K562 (cell line): ENCODE results near the gene AGFG1. TPM values are rescaled to one million over a fixed set of nuclear protein-coding genes. Genes with fewer than 3 reads are reported as not detected.

Experiments
- ATAC-seq: fragments of 200-7000 bp; cut with Tn5 transposase; 3 replicates; pipeline ENCODE4 v1.9.1; 2020; ENCODE audit warnings: moderate library complexity
- BruUV-seq: library from RNA; stranded (reverse); fragments of 400-500 nt; replicated peaks from 2 replicates; lab custom pipeline; 2021; lab: Mats Ljungman, UMichigan
- CTCF ChIA-PET: fragments of 300-600 bp; formaldehyde crosslinking; extraction: SDS; loops from one replicate; lab custom pipeline; 2021; ENCODE audit warnings: low intra/inter-chr PET ratio; lab: Yijun Ruan, JAX
- POLR2A ChIA-PET: fragments of 300-600, 350-650 bp; sonication (Branson Sonifier 250); formaldehyde crosslinking; extraction: SDS; loops from one replicate; lab custom pipeline; 2021; ENCODE audit warnings: antibody characterized with exemption, inconsistent platforms; lab: Yijun Ruan, JAX
- DNase-seq, 4 experiments: peaks; one replicate each; pipeline versions ENCODE4 v3.0.0 to v3.0.0-alpha.2; 2011 to 2018; ENCODE audit warnings: low spot score in 3 of 4, mixed read lengths in 3 of 4; ENCODE audit errors: extremely low read depth in 1 of 4
- FAIRE-seq: peaks from 2 replicates; lab custom pipeline; 2011; peaks lifted over from hg19 to GRCh38; lab: Jason Lieb, UNC
- H2AFZ ChIP-seq: 2 replicates; pipeline ENCODE4 v1.6.0; 2011; ENCODE audit warnings: low read depth, low read length, control low read depth, inconsistent platforms
- H3K27ac ChIP-seq: fragments of 200-600 bp; 3 replicates; pipeline ENCODE4 v1.8.0; 2011; ENCODE audit warnings: low read depth, mild to moderate bottlenecking, control low read depth, inconsistent platforms, low read length, moderate library complexity, mixed read lengths; ENCODE audit errors: extremely low read depth
- H3K27me3 ChIP-seq, 2 experiments: fragments of 300-600 bp in 1 of 2; 2 replicates in 1 of 2; 3 replicates in 1 of 2; pipeline versions ENCODE4 v1.6.0 to v1.8.0; 2011; ENCODE audit warnings: inconsistent platforms in 2 of 2, low read length in 2 of 2, mild to moderate bottlenecking in 1 of 2, mixed read lengths in 1 of 2, moderate library complexity in 1 of 2; ENCODE audit not compliant: control insufficient read depth in 2 of 2, insufficient read depth in 2 of 2
- H3K36me3 ChIP-seq: fragments of 300-600 bp; 3 replicates; pipeline ENCODE4 v1.8.0; 2011; ENCODE audit warnings: mild to moderate bottlenecking, low read length, inconsistent platforms; ENCODE audit not compliant: control insufficient read depth, insufficient read depth
- H3K4me1 ChIP-seq, 2 experiments: fragments of 200-600 bp in 1 of 2; replicated peaks in 1 of 2; 2 replicates in 1 of 2; 3 replicates in 1 of 2; pipeline versions ENCODE4 v1.5.1 to v1.8.0; 2011; ENCODE audit warnings: inconsistent platforms in 2 of 2, low read length in 2 of 2, mild to moderate bottlenecking in 1 of 2, mixed read lengths in 1 of 2, moderate library complexity in 1 of 2; ENCODE audit not compliant: control insufficient read depth in 2 of 2, insufficient read depth in 2 of 2
- H3K4me2 ChIP-seq: 2 replicates; pipeline ENCODE4 v1.6.1; 2011; ENCODE audit warnings: low read length, control low read depth, inconsistent platforms, mixed read lengths; ENCODE audit not compliant: insufficient read depth
- H3K4me3 ChIP-seq: fragments of 200-600 bp; sonication (generic), shearing (Covaris generic); 2 replicates; pipeline ENCODE4 v1.5.1; 2016; ENCODE audit warnings: control low read depth, inconsistent platforms
- H3K79me2 ChIP-seq: fragments of 200-600 bp; 3 replicates; pipeline ENCODE4 v1.8.0; 2011; ENCODE audit warnings: low read length, inconsistent platforms; ENCODE audit not compliant: control insufficient read depth, insufficient read depth
- H3K9ac ChIP-seq, 2 experiments: 2 replicates each; pipeline versions ENCODE4 v1.6.0 to v1.6.1; 2011; ENCODE audit warnings: low read depth in 2 of 2, low read length in 2 of 2, control low read depth in 1 of 2, inconsistent platforms in 1 of 2, mild to moderate bottlenecking in 1 of 2, mixed read lengths in 1 of 2; ENCODE audit not compliant: insufficient read depth in 1 of 2
- H3K9me1 ChIP-seq: one replicate; pipeline ENCODE4 v1.6.0; 2011; ENCODE audit warnings: inconsistent platforms, mild to moderate bottlenecking, low read length, moderate library complexity; ENCODE audit not compliant: control insufficient read depth, insufficient read depth
- H3K9me3 ChIP-seq: replicated peaks from 2 replicates; pipeline ENCODE4 v1.5.1; 2011; ENCODE audit warnings: low read depth, low read length, inconsistent platforms; ENCODE audit not compliant: control insufficient read depth, insufficient read depth
- H4K20me1 ChIP-seq: replicated peaks from 2 replicates; pipeline ENCODE4 v1.6.1; 2011; ENCODE audit warnings: low read length, inconsistent platforms, mixed read lengths; ENCODE audit not compliant: control insufficient read depth, insufficient read depth
- ASH1L ChIP-seq: fragments of 450-650 bp; IDR thresholded peaks from 2 replicates; pipeline ENCODE4 v1.6.1; 2018; ENCODE audit warnings: borderline replicate concordance, mild to moderate bottlenecking, low read depth; ENCODE audit not compliant: partially characterized antibody
- E2F8 ChIP-seq: fragments of 450-650 bp; IDR thresholded peaks from 2 replicates; pipeline ENCODE4 v1.7.1; 2018; ENCODE audit warnings: mild to moderate bottlenecking, low read depth; ENCODE audit not compliant: partially characterized antibody
- NR0B1 ChIP-seq: fragments of 450-650 bp; IDR thresholded peaks from one replicate; pipeline ENCODE4 v1.6.1; 2018; ENCODE audit warnings: mild to moderate bottlenecking, moderate library complexity; ENCODE audit not compliant: partially characterized antibody
- ZNF707 ChIP-seq: fragments of 250-450 bp; sonication (Bioruptor Pico); conservative IDR thresholded peaks from 2 replicates; pipeline ENCODE4 v1.8.0; 2022; ENCODE audit warnings: inconsistent platforms, mild to moderate bottlenecking, moderate library complexity
- in situ Hi-C: fragments of 300-500 bp; cut with MboI; formaldehyde crosslinking; loops from 4 replicates; pipeline ENCODE4 v1.15.0; 2018; ENCODE audit warnings: inconsistent platforms, mixed read lengths
- intact Hi-C: fragments of 100-400 bp; cut with micrococcal nuclease; formaldehyde crosslinking; loops from 2 replicates; pipeline ENCODE4 v1.14.2; 2022
- polyA plus RNA-seq, 8 experiments: library from polyadenylated mRNA; depleted of rRNA in 4 of 8; stranded (reverse) in 5 of 8; unstranded in 3 of 8; fragments of >200 nt; fragmentation: Nextera tagmentation in 2 of 8; fragmentation: Illumina TruSeq in 1 of 8; extraction: Ambion mirVana in 2 of 8; extraction: Trizol in 1 of 8; gene quantifications; 2 replicates each; pipeline versions ENCODE4 v1.2.1 to v1.2.3, GENCODE V29; 2011 to 2014; ENCODE audit warnings: inconsistent platforms in 1 of 8, missing spikeins in 1 of 8
- total RNA-seq, 7 experiments: library from RNA; depleted of rRNA in 6 of 7; stranded (reverse); fragments of >200 nt in 6 of 7; fragmentation: Illumina TruSeq in 2 of 7; extraction: Trizol in 2 of 7; gene quantifications; 2 replicates each; pipeline versions ENCODE4 v1.2.1 to v1.2.3, GENCODE V29; 2011 to 2021; ENCODE audit warnings: low replicate concordance in 1 of 7

Gene AGFG1
- total and polyA plus RNA-seq, 9 of the 15 experiments (the other 6 are each of a cell fraction or from before 2014, with no cell fraction given), result 11.2 to 97.5 (median 36.0) TPM

- TF ChIP-seq E2F8, result no peak
These were observed 107.8 kb downstream of the AGFG1 start (continued) for GRCh38 chr2:227579791-227580190.

- H3K4me3 ChIP-seq, result no peak overlapping the region
- H3K27me3 ChIP-seq, result peaks cover 0 to 4% of the 10 kb centered on the region in 2 experiments; a peak in 1 of 5 replicates
- no peak overlapping the region for H3K27ac ChIP-seq
- ATAC-seq (no peak), FAIRE-seq (no peak), DNase-seq (no peak)
- H3K9me3 ChIP-seq, result no peaks in the 10 kb centered on the region
- H2AFZ ChIP-seq, result no peak overlapping the region
- no peaks in the 10 kb centered on the region for H3K36me3 ChIP-seq
- H3K4me2 ChIP-seq, result no peak overlapping the region
- no peaks in the 10 kb centered on the region for H4K20me1 ChIP-seq
- intact Hi-C loops, result no loop called here
- no peaks in the 10 kb centered on the region for H3K79me2 ChIP-seq
- ChIA-PET POLR2A (no interaction called here), CTCF (no interaction called here)
- BruUV-seq, result no TSS peak
- no peaks in the 10 kb centered on the region for H3K9me1 ChIP-seq
- H3K4me1 ChIP-seq, result no peaks in the 10 kb centered on the region
- H3K9ac ChIP-seq, result no peak overlapping the region
- TF ChIP-seq ZNF707 (peak; percentile 78; the same call in 1 of the 2 replicates), ASH1L (no peak), NR0B1 (no peak)
- in situ Hi-C loops, result no loop called here
These were observed 110.4 kb downstream of the AGFG1 start for GRCh38 chr2:227582369-227582768.
